BLaER1 (cell line): Measurements from ENCODE around the gene ACOT2.
"Not testable (repeated sequence)": the region's sequence is repeated elsewhere in the genome, so short reads cannot be mapped to it uniquely, and the experiment has no call there.

Source experiments
- H3K27ac ChIP-seq: shearing (Covaris generic); formaldehyde crosslinking; 2 replicates; pipeline ENCODE4 v1.8.1; 2022
- H3K27me3 ChIP-seq: shearing (Covaris generic); formaldehyde crosslinking; 2 replicates; pipeline ENCODE4 v1.8.1; 2022
- H3K36me3 ChIP-seq: shearing (Covaris generic); formaldehyde crosslinking; 2 replicates; pipeline ENCODE4 v1.8.1; 2022
- H3K4me1 ChIP-seq: shearing (Covaris generic); formaldehyde crosslinking; 2 replicates; pipeline ENCODE4 v1.8.1; 2022
- H3K4me2 ChIP-seq: shearing (Covaris generic); formaldehyde crosslinking; 2 replicates; pipeline ENCODE4 v1.8.1; 2022
- H3K4me3 ChIP-seq: shearing (Covaris generic); formaldehyde crosslinking; 2 replicates; pipeline ENCODE4 v1.8.1; 2022
- H3K9ac ChIP-seq: shearing (Covaris generic); formaldehyde crosslinking; 2 replicates; pipeline ENCODE4 v1.8.1; 2022
- H3K9me3 ChIP-seq: shearing (Covaris generic); formaldehyde crosslinking; 2 replicates; pipeline ENCODE4 v1.8.1; 2022
- H4K20me1 ChIP-seq: shearing (Covaris generic); formaldehyde crosslinking; 2 replicates; pipeline ENCODE4 v1.8.1; 2022
- Cebpa-rat ChIP-seq: shearing (Covaris generic); IDR thresholded peaks from 2 replicates; pipeline ENCODE4 v1.8.1; 2022

Gene ACOT2

GRCh38 chr14:73553845-73554244, 15.2 kb upstream of the ACOT2 start:
- no peak overlapping the region for H3K4me3 ChIP-seq
- no peaks in the 10 kb centered on the region for H3K36me3 ChIP-seq
- TF ChIP-seq Cebpa-rat = no peak
- H3K27me3 ChIP-seq = no peaks in the 10 kb centered on the region
- H3K4me1 ChIP-seq = no peaks in the 10 kb centered on the region
- H3K9me3 ChIP-seq = no peaks in the 10 kb centered on the region
- no peak overlapping the region for H3K9ac ChIP-seq
- H3K4me2 ChIP-seq = no peak overlapping the region
- no peak overlapping the region for H3K27ac ChIP-seq
- H4K20me1 ChIP-seq = no peaks in the 10 kb centered on the region

- H3K9me3 ChIP-seq = peaks cover 12% of the 10 kb centered on the region
- H4K20me1 ChIP-seq, H3K4me3 ChIP-seq, H3K27me3 ChIP-seq, H3K9ac ChIP-seq, H3K4me2 ChIP-seq, H3K36me3 ChIP-seq, H3K4me1 ChIP-seq, H3K27ac ChIP-seq: not testable (repeated sequence)
Measured at GRCh38 chr14:73557201-73557600, 11.8 kb upstream of the ACOT2 start.

DNA sequence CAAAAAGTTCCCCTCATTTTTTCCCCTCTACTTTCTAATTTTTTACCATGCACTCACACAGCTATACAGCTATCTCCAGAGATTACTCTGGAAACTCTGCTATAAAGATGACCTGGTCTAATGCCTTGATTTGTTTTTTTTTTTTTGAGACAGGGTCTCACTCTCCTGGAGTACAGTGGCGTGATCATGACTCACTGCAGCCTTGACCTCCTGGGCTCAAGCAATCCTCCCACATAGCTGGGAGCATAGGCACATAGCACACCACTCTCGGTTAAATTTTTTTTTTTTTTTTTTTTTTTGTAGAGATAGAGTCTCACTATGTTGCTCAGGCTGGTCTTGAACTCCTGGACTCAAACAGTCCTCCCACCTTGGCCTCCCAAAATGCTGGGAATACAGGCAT, 10.8 kb upstream of the ACOT2 start:
- H3K27me3 ChIP-seq, H3K27ac ChIP-seq, H3K4me3 ChIP-seq, H3K36me3 ChIP-seq, H3K4me1 ChIP-seq, H4K20me1 ChIP-seq, H3K9ac ChIP-seq, H3K4me2 ChIP-seq: not testable (repeated sequence)
- H3K9me3 ChIP-seq = peaks cover 23% of the 10 kb centered on the region

DNA sequence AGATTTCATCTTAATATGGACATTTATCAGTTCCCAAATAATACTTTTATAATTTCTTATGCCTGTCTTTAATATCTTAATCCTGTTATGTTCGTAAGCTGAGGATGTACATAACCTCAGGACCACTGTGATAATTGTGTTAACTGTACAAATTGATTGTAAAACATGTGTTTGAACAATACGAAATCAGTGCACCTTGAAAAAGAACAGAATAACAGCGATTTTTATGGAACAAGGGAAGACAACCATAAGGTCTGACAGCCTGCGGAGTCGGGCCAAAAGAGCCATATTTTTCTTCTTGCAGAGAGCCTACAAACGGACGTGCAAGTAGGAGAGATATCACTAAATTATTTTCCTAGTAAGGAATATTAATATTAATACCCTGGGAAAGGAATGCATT, 6.8 kb upstream of the ACOT2 start:
- not testable (repeated sequence) for H3K4me3 ChIP-seq, H3K27me3 ChIP-seq, H3K36me3 ChIP-seq, H3K4me2 ChIP-seq, H3K9ac ChIP-seq, H3K4me1 ChIP-seq, H4K20me1 ChIP-seq, H3K27ac ChIP-seq
- peaks cover 33% of the 10 kb centered on the region for H3K9me3 ChIP-seq

DNA sequence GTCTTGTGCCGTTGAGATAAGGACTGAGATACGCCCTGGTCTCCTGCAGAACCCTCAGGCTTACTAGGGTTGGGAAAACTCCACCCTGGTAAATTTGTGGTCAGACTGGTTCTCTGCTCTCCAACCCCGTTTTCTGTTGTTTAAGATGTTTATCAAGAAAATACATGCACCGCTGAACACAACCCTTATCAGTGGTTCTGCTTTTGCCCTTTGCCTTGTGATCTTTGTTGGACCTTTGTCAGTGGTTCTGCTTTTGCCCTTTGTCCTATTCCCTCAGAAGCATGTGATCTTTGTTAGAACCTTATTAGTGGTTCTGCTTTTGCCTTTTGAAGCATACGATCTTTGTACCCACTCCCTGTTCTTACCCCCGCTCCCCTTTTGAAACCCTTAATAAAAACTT, 6.3 kb upstream of the ACOT2 start:
- H3K4me1 ChIP-seq, H4K20me1 ChIP-seq, H3K4me3 ChIP-seq, H3K36me3 ChIP-seq, H3K27me3 ChIP-seq, H3K27ac ChIP-seq, H3K4me2 ChIP-seq, H3K9ac ChIP-seq: not testable (repeated sequence)
- peaks cover 37% of the 10 kb centered on the region for H3K9me3 ChIP-seq

DNA sequence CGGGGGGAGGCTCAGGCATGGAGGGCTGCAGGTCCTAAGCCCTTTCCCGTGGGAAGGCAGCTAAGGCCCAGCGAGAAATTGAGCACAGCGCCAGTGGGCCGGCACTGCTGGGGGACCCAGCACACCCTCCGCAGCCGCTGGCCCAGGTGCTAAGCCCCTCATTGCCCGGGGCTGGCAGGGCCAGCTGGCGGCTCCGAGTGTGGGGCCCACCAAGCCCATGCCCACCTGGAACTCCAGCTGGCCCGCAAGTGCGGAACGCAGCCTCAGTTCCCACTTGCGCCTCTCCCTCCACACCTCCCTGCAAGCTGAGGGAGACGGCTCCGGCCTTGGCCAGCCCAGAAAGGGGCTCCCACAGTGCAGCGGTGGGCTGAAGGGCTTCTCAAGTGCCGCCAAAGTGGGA, 2.6 kb upstream of the ACOT2 start:
- not testable (repeated sequence) for H3K9ac ChIP-seq, H4K20me1 ChIP-seq, H3K4me1 ChIP-seq, H3K4me3 ChIP-seq, H3K27ac ChIP-seq, H3K36me3 ChIP-seq, H3K4me2 ChIP-seq
- Histone ChIP-seq H3K9me3 (peaks cover 37% of the 10 kb centered on the region), H3K27me3 (peaks cover 32% of the 10 kb centered on the region)

DNA sequence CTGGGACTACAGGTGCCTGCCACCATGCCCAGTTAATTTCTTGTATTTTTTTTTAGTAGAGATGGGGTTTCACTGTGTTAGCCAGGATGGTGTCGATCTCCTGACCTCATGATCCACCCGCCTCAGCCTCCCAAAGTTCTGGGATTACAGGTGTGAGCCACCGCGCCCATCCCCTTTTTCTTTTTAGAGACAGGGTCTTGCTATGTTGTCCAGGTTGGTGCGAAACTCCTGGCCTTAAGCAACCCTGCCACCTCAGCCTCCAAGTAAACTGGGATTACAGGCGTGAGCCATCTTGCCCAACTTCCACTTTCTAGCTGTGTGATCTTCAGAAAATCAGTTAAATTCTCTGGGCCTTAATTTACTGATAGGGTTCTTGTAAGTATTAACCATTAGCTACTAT, 2.1 kb upstream of the ACOT2 start:
- H3K4me1 ChIP-seq, H3K4me3 ChIP-seq, H4K20me1 ChIP-seq, H3K36me3 ChIP-seq, H3K27ac ChIP-seq, H3K9ac ChIP-seq, H3K4me2 ChIP-seq: not testable (repeated sequence)
- H3K9me3 ChIP-seq = peaks cover 32% of the 10 kb centered on the region
- peaks cover 32% of the 10 kb centered on the region for H3K27me3 ChIP-seq

DNA sequence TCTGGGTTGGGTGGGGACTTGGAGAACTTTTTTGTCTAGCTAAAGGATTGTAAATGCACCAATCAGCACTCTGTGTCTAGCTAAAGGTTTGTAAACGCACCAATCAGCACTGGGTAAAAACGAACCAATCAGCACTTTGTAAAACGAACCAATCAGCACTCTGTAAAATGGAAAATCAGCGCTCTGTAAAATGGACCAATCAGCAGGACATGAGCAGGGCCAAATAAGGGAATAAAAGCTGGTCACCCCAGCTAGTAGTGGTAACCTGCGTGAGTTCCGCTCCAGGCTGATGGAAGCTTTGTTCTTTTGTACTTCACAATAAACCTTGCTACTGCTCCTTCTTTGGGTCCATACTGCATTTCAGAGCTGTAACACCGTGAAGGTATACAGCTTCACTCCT, 1.7 kb upstream of the ACOT2 start:
- Histone ChIP-seq H3K9ac (no peak overlapping the region), H3K4me1 (peaks cover 7% of the 10 kb centered on the region; the same call in 1 of the 2 replicates), H3K4me3 (no peak overlapping the region), H3K4me2 (no peak overlapping the region), H3K9me3 (peaks cover 27% of the 10 kb centered on the region), H3K27ac (no peak overlapping the region), H3K27me3 (peaks cover 32% of the 10 kb centered on the region), H3K36me3 (no peaks in the 10 kb centered on the region), H4K20me1 (no peaks in the 10 kb centered on the region)
- no peak for TF ChIP-seq Cebpa-rat

DNA sequence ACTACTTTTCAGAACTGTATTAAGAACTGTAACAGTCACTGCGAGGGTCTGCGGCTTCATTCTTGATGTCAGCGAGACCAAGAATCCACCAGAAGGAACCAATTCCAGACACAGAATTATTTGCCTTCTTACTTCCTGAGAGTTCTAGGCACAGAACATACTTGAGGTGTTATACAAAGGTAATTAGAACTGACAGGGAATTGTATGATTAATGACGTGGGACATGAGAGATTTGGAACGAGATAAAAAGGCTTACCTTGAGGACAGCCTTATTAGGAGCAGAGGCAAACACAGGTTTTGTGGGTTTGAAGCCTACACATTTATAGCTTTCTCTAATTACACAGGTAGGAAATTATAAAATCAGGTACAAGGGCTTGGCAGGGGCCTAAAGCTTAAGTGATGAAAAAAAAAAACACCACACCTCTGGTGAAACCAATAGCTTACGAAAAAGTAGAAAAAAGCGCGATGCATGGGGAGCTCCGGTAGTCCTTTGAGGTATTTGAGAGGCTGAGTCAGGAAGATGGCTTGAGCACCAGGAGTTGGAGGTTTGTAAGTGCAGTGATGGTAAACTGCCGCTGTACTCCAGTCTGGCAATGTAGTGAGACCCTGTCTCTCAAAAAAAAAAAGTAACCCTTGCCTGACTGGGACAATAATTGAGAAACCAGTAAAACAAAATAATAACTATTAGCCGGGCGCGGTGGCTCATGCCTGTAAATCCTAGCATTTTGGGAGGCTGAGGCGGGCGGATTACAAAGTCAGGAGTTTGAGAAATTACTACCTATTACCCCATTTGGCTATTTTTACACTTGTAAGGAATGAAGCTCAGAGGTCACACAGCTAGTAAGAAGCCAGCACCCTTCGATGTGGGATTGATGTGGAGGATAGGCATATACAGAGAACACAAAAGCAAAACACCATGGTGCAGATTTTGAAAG, 795 bp upstream of the ACOT2 start:
- TF ChIP-seq Cebpa-rat = no peak
- peak overlapping the region; percentile 62 for H3K4me2 ChIP-seq
- H3K36me3 ChIP-seq = no peaks in the 10 kb centered on the region
- no peaks in the 10 kb centered on the region for H4K20me1 ChIP-seq
- peaks cover 19% of the 10 kb centered on the region for H3K9me3 ChIP-seq
- peaks cover 7% of the 10 kb centered on the region; the same call in 1 of the 2 replicates for H3K4me1 ChIP-seq
- H3K27ac ChIP-seq = no peak overlapping the region
- peaks cover 32% of the 10 kb centered on the region for H3K27me3 ChIP-seq
- H3K9ac ChIP-seq = peak overlapping the region; percentile 63
- peak overlapping the region; percentile 64; the same call in 1 of the 2 replicates for H3K4me3 ChIP-seq

GRCh38 chr14:73568886-73569184, 178 bp upstream of the ACOT2 start:
- H3K36me3 ChIP-seq, H4K20me1 ChIP-seq, H3K4me1 ChIP-seq: not testable (repeated sequence)
- peak overlapping the region; percentile 62 for H3K4me2 ChIP-seq
- H3K27me3 ChIP-seq = peaks cover 32% of the 10 kb centered on the region
- peak overlapping the region; percentile 63 for H3K9ac ChIP-seq
- peak overlapping the region; percentile 72 for H3K27ac ChIP-seq
- peaks cover 13% of the 10 kb centered on the region; the same call in 1 of the 2 replicates for H3K9me3 ChIP-seq
- H3K4me3 ChIP-seq = peak overlapping the region; percentile 64

DNA sequence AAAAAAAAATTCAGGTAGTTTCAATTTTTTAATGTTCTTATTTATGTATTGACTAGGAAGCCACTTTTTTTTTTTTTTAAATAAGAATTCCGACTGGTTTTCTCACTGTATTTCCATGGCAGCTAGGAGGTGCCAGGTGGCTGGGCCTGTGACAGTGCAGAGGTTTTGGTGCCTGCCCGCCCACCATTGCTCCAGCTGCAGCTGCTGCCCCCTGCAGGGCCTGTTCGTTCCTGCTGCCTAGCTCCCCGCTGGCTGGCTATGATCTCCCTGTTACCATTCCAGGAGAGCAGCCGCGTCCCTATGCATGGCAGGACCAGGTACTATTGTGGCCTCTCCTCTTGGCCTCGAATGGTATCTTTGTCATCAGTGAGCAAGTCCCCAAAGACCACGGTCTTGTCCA, 1.9 kb downstream of the ACOT2 start:
- not testable (repeated sequence) for H4K20me1 ChIP-seq, H3K9ac ChIP-seq, H3K4me2 ChIP-seq, H3K27ac ChIP-seq, H3K36me3 ChIP-seq, H3K4me3 ChIP-seq, H3K4me1 ChIP-seq
- peaks cover 11% of the 10 kb centered on the region; the same call in 1 of the 2 replicates for H3K9me3 ChIP-seq
- H3K27me3 ChIP-seq = peaks cover 32% of the 10 kb centered on the region

GRCh38 chr14:73573034-73573433, 4.0 kb downstream of the ACOT2 start:
- H3K27me3 ChIP-seq = peaks cover 26% of the 10 kb centered on the region
- H3K4me2 ChIP-seq, H3K36me3 ChIP-seq, H3K4me1 ChIP-seq, H3K9me3 ChIP-seq, H3K27ac ChIP-seq, H3K4me3 ChIP-seq, H3K9ac ChIP-seq, H4K20me1 ChIP-seq: not testable (repeated sequence)

- not testable (repeated sequence) for H3K9me3 ChIP-seq, H3K27ac ChIP-seq, H3K4me2 ChIP-seq, H3K9ac ChIP-seq, H3K4me3 ChIP-seq, H3K4me1 ChIP-seq, H4K20me1 ChIP-seq
- peaks cover 14% of the 10 kb centered on the region; the same call in 1 of the 2 replicates for H3K36me3 ChIP-seq
- peaks cover 19% of the 10 kb centered on the region for H3K27me3 ChIP-seq
Measured at GRCh38 chr14:73573740-73574139, 4.7 kb downstream of the ACOT2 start.

- H3K9me3 ChIP-seq, H3K4me1 ChIP-seq, H3K27ac ChIP-seq, H3K4me2 ChIP-seq, H4K20me1 ChIP-seq, H3K4me3 ChIP-seq, H3K9ac ChIP-seq: not testable (repeated sequence)
- H3K36me3 ChIP-seq = peaks cover 14% of the 10 kb centered on the region; the same call in 1 of the 2 replicates
- peaks cover 14% of the 10 kb centered on the region for H3K27me3 ChIP-seq
Measured at GRCh38 chr14:73574251-73574650, 5.2 kb downstream of the ACOT2 start.
